H1 (cell line): ENCODE results near the gene LCLAT1. TPM values are rescaled to one million over a fixed set of nuclear protein-coding genes. Genes with fewer than 3 reads are reported as not detected.

Experiments
- CTCF ChIA-PET: fragments of 300-600 bp; sonication (Branson Sonifier 250); formaldehyde crosslinking; loops from one replicate; lab custom pipeline; 2021; ENCODE audit not compliant: partially characterized antibody; lab: Charles Lee
- POLR2A ChIA-PET: fragments of 300-600 bp; sonication (Branson Sonifier 250); formaldehyde crosslinking; loops from one replicate; lab custom pipeline; 2021; ENCODE audit warnings: inconsistent platforms; ENCODE audit not compliant: partially characterized antibody; lab: Charles Lee
- DNase-seq, 2 experiments: peaks; one replicate each; pipeline versions ENCODE4 v3.0.0 to v3.0.0-alpha.2; 2010 to 2022; ENCODE audit warnings: low spot score in 2 of 2, low read depth in 1 of 2, mixed read lengths in 1 of 2
- FAIRE-seq: peaks from 2 replicates; lab custom pipeline; 2011; peaks lifted over from hg19 to GRCh38; lab: Jason Lieb, UNC
- H2AFZ ChIP-seq: 2 replicates; pipeline ENCODE4 v1.8.1; 2012; ENCODE audit warnings: low read length, inconsistent platforms
- H2AK5ac ChIP-seq: 2 replicates; pipeline ENCODE4 v1.6.1; 2013; ENCODE audit warnings: low read depth, low read length
- H2BK120ac ChIP-seq: replicated peaks from 2 replicates; pipeline ENCODE3; 2013; ENCODE audit warnings: low read depth, low read length, inconsistent platforms
- H2BK12ac ChIP-seq: 2 replicates; pipeline ENCODE4 v1.6.1; 2013; ENCODE audit warnings: low read depth, low read length
- H2BK15ac ChIP-seq: 2 replicates; pipeline ENCODE4 v1.6.1; 2013; ENCODE audit warnings: low read length
- H2BK20ac ChIP-seq: 2 replicates; pipeline ENCODE4 v1.6.1; 2013; ENCODE audit warnings: low read length
- H2BK5ac ChIP-seq: 2 replicates; pipeline ENCODE4 v1.6.1; 2013; ENCODE audit warnings: low read depth, low read length
- H3K14ac ChIP-seq: 2 replicates; pipeline ENCODE4 v1.6.1; 2013; ENCODE audit warnings: inconsistent platforms; ENCODE audit not compliant: insufficient read length
- H3K18ac ChIP-seq: 2 replicates; pipeline ENCODE4 v1.6.1; 2013; ENCODE audit warnings: low read length; ENCODE audit errors: extremely low read depth
- H3K23ac ChIP-seq: 2 replicates; pipeline ENCODE4 v1.6.1; 2013; ENCODE audit warnings: inconsistent platforms; ENCODE audit not compliant: insufficient read length
- H3K23me2 ChIP-seq: 2 replicates; pipeline ENCODE4 v1.6.1; 2013; ENCODE audit warnings: low read depth, low read length
- H3K27ac ChIP-seq: 2 replicates; pipeline ENCODE4 v1.6.1; 2011; ENCODE audit warnings: low read depth, low read length, inconsistent platforms
- H3K27me3 ChIP-seq, 4 experiments: replicated peaks in 1 of 4; 1 replicate in 1 of 4; 2 replicates in 3 of 4; pipeline versions ENCODE4 v1.6.1 to v1.8.1; 2011 to 2013; ENCODE audit warnings: low read length in 3 of 4, mild to moderate bottlenecking in 3 of 4, inconsistent platforms in 2 of 4, mixed read lengths in 2 of 4, moderate library complexity in 1 of 4; ENCODE audit not compliant: control insufficient read depth in 3 of 4, insufficient read depth in 3 of 4; ENCODE audit errors: extremely low read depth in 1 of 4
- H3K36me3 ChIP-seq, 4 experiments: 2 replicates each; pipeline versions ENCODE4 v1.6.1 to v1.8.1; 2011 to 2013; ENCODE audit warnings: mild to moderate bottlenecking in 4 of 4, low read length in 3 of 4, moderate library complexity in 2 of 4, control low read depth in 1 of 4, inconsistent platforms in 1 of 4; ENCODE audit not compliant: insufficient read depth in 4 of 4, control insufficient read depth in 2 of 4
- H3K4ac ChIP-seq: replicated peaks from 2 replicates; pipeline ENCODE3; 2013; ENCODE audit warnings: low read length, low read depth, mixed read lengths, inconsistent platforms; ENCODE audit not compliant: insufficient read length
- H3K4me1 ChIP-seq, 4 experiments: replicated peaks in 1 of 4; 1 replicate in 1 of 4; 2 replicates in 3 of 4; pipeline versions ENCODE4 v1.6.1 to v1.8.1; 2011 to 2013; ENCODE audit warnings: low read length in 3 of 4, inconsistent platforms in 2 of 4, mixed read lengths in 1 of 4; ENCODE audit not compliant: insufficient read depth in 4 of 4, control insufficient read depth in 3 of 4
- H3K4me2 ChIP-seq, 2 experiments: 2 replicates each; pipeline versions ENCODE4 v1.6.1 to v1.8.1; 2011 to 2013; ENCODE audit warnings: low read depth in 2 of 2, low read length in 2 of 2, control low read depth in 1 of 2, inconsistent platforms in 1 of 2, mild to moderate bottlenecking in 1 of 2; ENCODE audit not compliant: insufficient read depth in 1 of 2
- H3K4me3 ChIP-seq, 4 experiments: fragments of 200-600, 300-600 bp in 1 of 4; sonication (generic), shearing (Covaris generic), sonication (Bioruptor Twin) in 1 of 4; 2 replicates each; pipeline versions ENCODE4 v1.5.1 to v1.8.1; 2011 to 2016; ENCODE audit warnings: low read length in 4 of 4, low read depth in 3 of 4, control low read depth in 2 of 4, inconsistent platforms in 2 of 4, mild to moderate bottlenecking in 2 of 4, mixed read lengths in 1 of 4, moderate library complexity in 1 of 4; ENCODE audit not compliant: insufficient read depth in 2 of 4; ENCODE audit errors: extremely low read depth in 1 of 4
- H3K56ac ChIP-seq: replicated peaks from 2 replicates; pipeline ENCODE3; 2013; ENCODE audit warnings: low read depth, mild to moderate bottlenecking, mixed read lengths, low read length, inconsistent platforms; ENCODE audit not compliant: insufficient read length
- H3K79me1 ChIP-seq: 2 replicates; pipeline ENCODE4 v1.6.1; 2013; ENCODE audit warnings: low read depth, low read length, control low read depth
- H3K79me2 ChIP-seq, 2 experiments: 2 replicates each; pipeline versions ENCODE4 v1.6.1 to v1.8.1; 2012 to 2013; ENCODE audit warnings: low read length in 2 of 2, mild to moderate bottlenecking in 2 of 2, inconsistent platforms in 1 of 2; ENCODE audit not compliant: insufficient read depth in 2 of 2, control insufficient read depth in 1 of 2
- H3K9ac ChIP-seq, 4 experiments: replicated peaks in 1 of 4; 1 replicate in 1 of 4; 2 replicates in 3 of 4; pipeline versions ENCODE4 v1.6.1 to v1.8.1; 2011 to 2013; ENCODE audit warnings: low read depth in 3 of 4, low read length in 3 of 4, control low read depth in 2 of 4, mild to moderate bottlenecking in 2 of 4, moderate library complexity in 2 of 4, inconsistent platforms in 1 of 4; ENCODE audit errors: extremely low read depth in 1 of 4
- H3K9me3 ChIP-seq, 2 experiments: 2 replicates each; pipeline versions ENCODE4 v1.6.1 to v1.8.1; 2012 to 2013; ENCODE audit warnings: mild to moderate bottlenecking in 2 of 2, moderate library complexity in 2 of 2, control low read depth in 1 of 2, inconsistent platforms in 1 of 2, low read depth in 1 of 2, low read length in 1 of 2, mixed read lengths in 1 of 2; ENCODE audit not compliant: insufficient read depth in 2 of 2
- H4K20me1 ChIP-seq, 2 experiments: replicated peaks in 1 of 2; 2 replicates each; pipeline versions ENCODE3 to v1.8.1; 2011 to 2013; ENCODE audit warnings: inconsistent platforms in 2 of 2, low read length in 2 of 2, mild to moderate bottlenecking in 1 of 2; ENCODE audit not compliant: insufficient read depth in 2 of 2, control insufficient read depth in 1 of 2
- H4K5ac ChIP-seq: 2 replicates; pipeline ENCODE4 v1.6.1; 2013; ENCODE audit warnings: low read length, low read depth, mixed read lengths, inconsistent platforms; ENCODE audit not compliant: insufficient read length
- H4K8ac ChIP-seq: 2 replicates; pipeline ENCODE4 v1.8.0; 2013; ENCODE audit warnings: mild to moderate bottlenecking, moderate library complexity, low read length, inconsistent platforms; ENCODE audit not compliant: insufficient read depth; ENCODE audit errors: extremely low read depth
- H4K91ac ChIP-seq: replicated peaks from 2 replicates; pipeline ENCODE3; 2013; ENCODE audit warnings: low read length, mixed read lengths, inconsistent platforms; ENCODE audit not compliant: insufficient read length
- ATF2 ChIP-seq: IDR thresholded peaks from 2 replicates; pipeline ENCODE4 v1.6.1; 2012; ENCODE audit warnings: low read length, inconsistent platforms
- CHD2 ChIP-seq: IDR thresholded peaks from 2 replicates; pipeline ENCODE4 v1.6.1; 2012; ENCODE audit warnings: low read length, improper control_type of control experiment
- GABPA ChIP-seq: IDR thresholded peaks from 2 replicates; pipeline ENCODE4 v1.6.1; 2011; ENCODE audit warnings: mild to moderate bottlenecking, low read length, moderate library complexity, borderline replicate concordance; ENCODE audit not compliant: insufficient read depth
- SP4 ChIP-seq: IDR thresholded peaks from 2 replicates; pipeline ENCODE4 v1.6.1; 2012; ENCODE audit warnings: low read length, inconsistent platforms
- TEAD4 ChIP-seq: IDR thresholded peaks from 2 replicates; pipeline ENCODE4 v1.6.1; 2012; ENCODE audit warnings: low read depth, low read length, inconsistent platforms, mixed read lengths
- WGBS, 2 experiments: shearing (Covaris generic) in 1 of 2; methylation state at CpG; one replicate each; pipeline versions ENCODE4 v1.1.6 to v1.1.7; 2013 to 2015; ENCODE audit warnings: low lambda C conversion rate in 2 of 2, mixed read lengths in 2 of 2, inconsistent platforms in 1 of 2, low coverage in 1 of 2, missing lambda C conversion rate in 1 of 2; ENCODE audit not compliant: insufficient replicate concordance in 2 of 2, insufficient coverage in 1 of 2, insufficient read length in 1 of 2; ENCODE audit errors: extremely low coverage in 1 of 2, missing lambda C conversion rate in 1 of 2; 5-methylcytosine and 5-hydroxymethylcytosine counted together
- polyA plus RNA-seq, 7 experiments: library from polyadenylated mRNA; depleted of rRNA in 3 of 7; stranded (reverse) in 5 of 7; unstranded in 2 of 7; fragments of >200 nt in 5 of 7; fragments of 200-250 nt in 2 of 7; gene quantifications; 1 replicate in 5 of 7; 2 replicates in 1 of 7; 4 replicates in 1 of 7; pipeline versions ENCODE4 v1.2.1 to v1.2.3, GENCODE V29; 2011 to 2013; ENCODE audit warnings: missing spikeins in 2 of 7, mixed read lengths in 2 of 7
- total RNA-seq: library from RNA; stranded (reverse); fragmentation: NEBNext Ultra II Directional; extraction: Animal tissue kit (Norgen Biotek cat#: 25700); gene quantifications from 2 replicates; pipeline ENCODE4 v1.2.1, GENCODE V29; 2021

LCLAT1 gene
- total and polyA plus RNA-seq, 2 of the 8 experiments (the other 6 are each of a cell fraction or from before 2014, with no cell fraction given) = 7.6 to 22.0 TPM

GRCh38 chr2:30527859-30528258 is 80.8 kb downstream of the LCLAT1 start:
- H2BK120ac ChIP-seq = no peak overlapping the region
- no peak overlapping the region for H3K4me2 ChIP-seq
- H3K27ac ChIP-seq = no peak overlapping the region
- H3K14ac ChIP-seq = no peak overlapping the region
- no peak overlapping the region for H2BK5ac ChIP-seq
- no peak overlapping the region for H2BK15ac ChIP-seq
- H3K4me3 ChIP-seq = no peak overlapping the region
- H3K79me1 ChIP-seq = no peaks in the 10 kb centered on the region
- peaks cover 0 to 2% of the 10 kb centered on the region in 2 experiments; a peak in 1 of 4 replicates for H3K79me2 ChIP-seq
- FAIRE-seq = peak; percentile 19
- no peak overlapping the region for H3K23ac ChIP-seq
- H3K4ac ChIP-seq = no peak overlapping the region
- DNase-seq = no peak
- H3K27me3 ChIP-seq = no peaks in the 10 kb centered on the region
- no peak overlapping the region for H2BK20ac ChIP-seq
- no peaks in the 10 kb centered on the region for H3K4me1 ChIP-seq
- no peaks in the 10 kb centered on the region for H3K9me3 ChIP-seq
- H3K56ac ChIP-seq = no peak overlapping the region
- WGBS, 2 experiments = 89% methylated on average over 2 of the region's 2 CpGs; no CpG with 5 or more reads in 1 of the 2 experiments
- no peaks in the 10 kb centered on the region for H3K23me2 ChIP-seq
- H2BK12ac ChIP-seq = no peak overlapping the region
- no peaks in the 10 kb centered on the region; a peak in 1 of 8 replicates for H3K36me3 ChIP-seq
- H4K20me1 ChIP-seq = no peaks in the 10 kb centered on the region
- H3K9ac ChIP-seq = no peak overlapping the region
- no peak overlapping the region for H4K91ac ChIP-seq
- no peak overlapping the region for H4K5ac ChIP-seq
- POLR2A ChIA-PET = no interaction called here
- no peak overlapping the region for H3K18ac ChIP-seq
- no peak overlapping the region for H2AFZ ChIP-seq
- no peak for TF ChIP-seq GABPA
- TF ChIP-seq ATF2 = no peak
- TF ChIP-seq CHD2 = no peak
- no peak for TF ChIP-seq SP4
- TF ChIP-seq TEAD4 = no peak
- H2AK5ac ChIP-seq = no peak overlapping the region
- CTCF ChIA-PET = interaction anchor here (1.0 kb wide), 1 partner anchor 291 kb away, joined by 3 read pairs; no protein-coding TSS in a partner anchor
- no peak overlapping the region for H4K8ac ChIP-seq
